ENCODE results near the gene HHEX.

Gene HHEX

DNA sequence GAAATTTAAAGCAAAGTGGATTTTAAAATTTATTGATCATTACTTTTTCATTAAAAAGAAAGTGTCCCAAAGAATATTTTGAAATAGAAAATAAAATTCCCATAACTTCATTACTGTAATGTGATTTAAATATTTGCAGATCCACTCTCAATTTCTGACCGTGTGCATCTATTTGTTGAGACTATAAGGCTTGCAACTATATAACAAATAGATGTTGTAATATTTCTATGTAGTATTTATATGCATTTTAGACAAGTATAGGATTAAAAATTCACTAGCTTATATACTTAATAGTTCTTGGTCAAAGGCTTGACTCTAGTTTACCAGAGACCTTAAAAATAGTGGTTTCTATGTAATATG, 3.8 kb downstream of the HHEX start:
- DNase-seq (ENCODE audit: low read depth) = no peak

DNA sequence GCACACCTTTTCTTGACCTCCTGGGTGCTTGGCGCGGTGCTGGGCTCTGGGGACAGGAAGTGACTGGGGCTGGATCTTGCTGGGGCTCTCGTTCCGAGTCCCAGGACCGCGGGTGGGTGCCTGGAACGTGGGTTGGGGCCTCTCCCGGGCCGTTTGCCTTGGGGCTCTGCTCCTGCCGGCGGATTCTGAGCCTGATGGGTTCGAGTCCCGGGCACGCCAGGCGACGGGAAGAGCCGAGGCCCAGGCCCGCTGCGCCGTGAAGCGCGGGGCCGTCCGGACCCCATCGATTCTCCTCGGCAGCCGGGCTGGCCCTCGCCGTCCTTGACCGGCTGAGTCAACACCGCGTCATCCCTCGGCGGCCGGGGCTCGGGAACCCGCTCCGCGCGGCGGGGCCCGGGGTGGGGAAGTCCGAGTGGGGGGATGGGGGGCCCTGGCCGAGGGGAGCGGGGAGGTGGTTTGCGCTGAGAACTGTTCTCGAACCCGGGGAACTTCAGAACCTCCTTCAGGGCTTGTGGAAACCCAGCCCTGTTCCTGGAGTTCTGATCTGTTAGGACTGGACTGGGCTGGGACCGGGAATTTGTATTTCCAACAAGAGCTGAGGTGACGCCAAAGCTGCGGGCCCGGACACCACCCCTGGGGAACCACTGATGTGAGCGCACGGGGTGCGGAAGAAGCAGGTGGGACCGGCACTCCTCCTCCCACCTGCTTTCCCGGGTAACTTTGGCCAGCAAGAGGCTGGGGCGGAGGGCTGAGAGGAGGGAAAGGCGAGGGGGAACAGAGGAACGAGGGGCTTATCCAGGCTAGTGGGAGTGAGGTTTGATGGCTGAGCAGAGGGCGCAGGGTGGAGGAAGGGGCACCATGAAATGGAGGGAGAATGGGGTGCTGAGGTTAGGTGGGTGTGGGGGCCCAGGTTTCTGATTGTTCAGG, 6.2 kb downstream of the HHEX start:
- no peak for DNase-seq (ENCODE audit: low read depth)

DNA sequence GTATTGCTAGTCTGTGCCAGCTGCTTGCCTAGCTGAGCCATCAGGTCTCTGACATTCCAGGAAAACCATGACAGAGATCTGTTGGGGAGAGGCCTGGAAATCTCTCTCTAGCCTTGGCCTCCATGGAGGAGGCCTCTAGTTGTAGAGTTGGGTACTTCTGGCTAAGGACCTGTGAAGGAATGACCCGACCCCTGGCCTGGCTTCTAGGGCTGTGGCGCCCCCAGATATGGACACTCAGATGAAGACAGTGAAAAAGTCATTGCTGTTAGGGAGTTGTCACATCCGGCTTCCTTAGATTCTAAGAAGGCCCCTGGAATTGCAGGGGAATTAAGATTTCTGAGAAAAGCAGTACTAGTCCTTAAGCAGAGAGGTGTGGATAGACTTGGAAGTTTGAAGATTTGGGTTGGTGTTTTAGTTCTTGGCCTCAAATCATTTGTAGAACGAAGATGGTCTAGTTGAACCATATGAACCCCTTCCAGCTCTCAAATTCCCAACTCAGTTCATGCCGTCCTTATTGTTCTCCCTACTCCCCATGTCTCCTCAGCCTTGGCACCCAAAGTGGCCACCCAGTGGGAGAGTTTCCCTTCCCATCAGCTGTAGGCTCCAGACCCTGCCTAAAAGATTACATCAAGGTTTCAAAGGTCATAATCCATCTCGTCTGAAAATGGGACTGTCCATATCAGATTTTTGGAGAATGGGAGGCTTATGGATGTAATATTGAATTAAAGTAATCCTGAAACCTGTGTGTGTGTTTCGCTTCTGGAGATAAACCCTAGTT, 7.0 kb downstream of the HHEX start:
- DNase-seq (ENCODE audit: low read depth) = no peak

DNA sequence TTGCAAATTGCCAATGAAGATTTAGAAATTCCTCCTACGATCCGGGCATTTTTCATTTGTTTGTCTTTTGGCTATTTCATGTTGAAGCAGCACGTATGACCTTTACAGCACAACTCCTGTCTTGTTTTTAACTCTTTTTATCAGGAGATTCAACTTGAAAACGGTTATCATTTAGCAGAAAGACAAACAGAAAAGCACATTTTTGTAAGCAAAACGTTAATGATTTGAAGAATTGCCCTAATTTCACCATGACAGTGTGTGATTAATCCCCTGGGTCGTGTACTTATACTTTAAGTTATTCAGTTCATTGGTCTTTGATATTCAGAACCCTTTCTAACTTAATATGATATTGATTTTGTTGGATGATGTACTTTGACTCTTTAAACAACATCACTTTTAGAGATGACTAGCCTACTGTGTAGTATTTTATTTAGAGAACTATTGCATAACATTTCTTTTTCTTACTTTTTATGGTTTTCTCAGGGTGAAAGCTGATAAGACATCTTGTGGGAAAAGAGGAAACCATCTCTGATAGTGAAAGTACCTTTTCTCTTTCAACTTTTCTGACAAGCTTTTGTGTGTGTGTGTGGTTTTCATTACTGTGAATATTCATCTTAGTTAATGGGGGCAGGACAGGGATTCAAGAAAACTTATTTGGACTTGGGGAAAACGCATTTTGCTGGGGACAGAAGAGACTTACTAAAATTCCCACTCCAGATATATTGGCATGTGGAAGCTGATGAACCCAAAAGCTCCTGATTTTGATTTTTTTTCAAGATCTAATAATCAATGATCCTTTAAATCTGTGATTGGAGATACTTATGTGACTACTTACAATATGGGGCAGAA, 8.1 kb downstream of the HHEX start:
- DNase-seq (ENCODE audit: low read depth) = no peak

DNA sequence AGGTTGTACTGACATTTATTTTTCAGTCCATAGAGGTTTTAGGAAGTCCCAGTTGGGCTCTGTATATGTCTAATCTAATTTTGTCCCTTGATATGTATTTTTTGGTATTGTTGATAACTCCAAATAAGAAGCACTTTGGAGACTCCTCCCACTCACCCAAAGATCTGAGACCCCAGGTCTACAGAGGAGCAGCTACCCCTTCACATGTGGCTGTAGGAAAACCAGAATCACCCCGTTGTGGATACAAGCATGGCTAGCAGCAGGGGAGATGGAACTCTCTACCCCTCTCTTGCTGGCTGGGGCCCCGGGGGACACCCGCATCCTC, 9.4 kb downstream of the HHEX start:
- no peak for DNase-seq (ENCODE audit: low read depth)

DNA sequence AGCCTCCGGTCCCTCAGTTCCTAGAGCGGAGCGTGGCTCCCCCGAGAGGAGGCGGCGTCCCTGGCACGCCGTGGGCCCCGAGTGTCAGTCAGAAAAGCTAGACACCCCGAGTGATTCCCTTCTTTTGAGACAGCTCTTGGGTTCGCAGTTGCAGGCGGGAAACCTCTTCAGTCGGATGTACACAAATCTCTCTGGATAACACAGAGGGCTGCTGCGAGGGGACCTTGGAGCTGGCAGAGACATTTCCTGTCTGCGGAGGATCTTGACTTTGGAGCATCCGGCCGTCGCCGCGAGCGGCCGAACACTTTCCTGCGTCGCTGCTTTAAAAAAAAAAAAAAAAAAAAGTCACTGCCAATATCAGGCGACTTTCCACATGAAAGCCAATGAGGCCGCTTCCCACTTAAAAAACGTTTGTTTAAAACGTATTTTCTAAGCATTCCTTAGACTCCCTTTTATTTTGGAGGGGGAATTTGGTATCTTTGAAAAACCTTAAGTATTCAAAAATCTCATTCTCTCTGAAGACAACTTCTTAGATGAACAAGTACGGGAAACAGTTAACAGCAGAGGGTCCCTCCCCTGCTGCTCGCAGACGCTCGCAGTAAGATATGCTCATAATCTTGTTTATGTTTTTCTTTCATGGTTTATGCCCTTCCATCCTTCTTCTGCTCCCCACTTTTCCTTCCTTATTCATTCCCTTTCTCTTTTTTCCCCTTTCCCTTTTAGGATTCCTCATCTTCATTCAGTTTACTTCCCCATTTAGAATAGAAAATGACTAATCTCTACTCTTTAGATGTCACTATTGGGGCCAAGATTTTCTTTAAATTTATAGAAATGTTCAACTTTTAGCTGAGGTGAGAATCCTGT, 10.0 kb downstream of the HHEX start:
- no peak for DNase-seq (ENCODE audit: low read depth)

DNA sequence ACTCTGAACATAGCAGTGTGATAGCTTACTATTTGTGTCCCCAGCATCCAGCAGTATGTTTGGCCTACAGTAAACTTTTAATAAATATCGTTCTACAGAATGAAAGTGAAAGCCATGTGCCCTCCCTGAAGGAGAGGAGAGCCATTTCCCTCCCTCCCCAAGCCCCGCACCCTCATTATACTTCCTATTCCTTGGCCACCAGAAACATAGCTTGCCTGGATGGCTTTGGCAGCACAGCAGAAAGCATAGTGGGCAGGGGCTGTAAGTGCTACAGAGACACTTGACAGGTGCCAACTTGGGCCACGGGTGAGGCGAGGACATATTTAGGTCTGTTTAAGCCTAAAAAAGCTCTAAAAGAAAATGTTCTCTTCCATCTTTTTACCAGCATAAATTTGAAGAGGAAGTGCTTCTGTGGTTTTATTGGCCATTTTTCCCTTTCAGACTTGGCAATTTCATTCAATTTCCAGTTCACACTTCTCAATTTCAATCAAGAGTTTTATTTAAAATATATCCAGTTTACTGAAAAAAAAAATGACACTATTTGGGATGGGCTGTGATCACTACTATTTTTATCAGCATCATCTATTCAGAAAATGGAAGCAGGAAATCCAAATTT, 12.7 kb downstream of the HHEX start:
- no peak for DNase-seq (ENCODE audit: low read depth)

DNA sequence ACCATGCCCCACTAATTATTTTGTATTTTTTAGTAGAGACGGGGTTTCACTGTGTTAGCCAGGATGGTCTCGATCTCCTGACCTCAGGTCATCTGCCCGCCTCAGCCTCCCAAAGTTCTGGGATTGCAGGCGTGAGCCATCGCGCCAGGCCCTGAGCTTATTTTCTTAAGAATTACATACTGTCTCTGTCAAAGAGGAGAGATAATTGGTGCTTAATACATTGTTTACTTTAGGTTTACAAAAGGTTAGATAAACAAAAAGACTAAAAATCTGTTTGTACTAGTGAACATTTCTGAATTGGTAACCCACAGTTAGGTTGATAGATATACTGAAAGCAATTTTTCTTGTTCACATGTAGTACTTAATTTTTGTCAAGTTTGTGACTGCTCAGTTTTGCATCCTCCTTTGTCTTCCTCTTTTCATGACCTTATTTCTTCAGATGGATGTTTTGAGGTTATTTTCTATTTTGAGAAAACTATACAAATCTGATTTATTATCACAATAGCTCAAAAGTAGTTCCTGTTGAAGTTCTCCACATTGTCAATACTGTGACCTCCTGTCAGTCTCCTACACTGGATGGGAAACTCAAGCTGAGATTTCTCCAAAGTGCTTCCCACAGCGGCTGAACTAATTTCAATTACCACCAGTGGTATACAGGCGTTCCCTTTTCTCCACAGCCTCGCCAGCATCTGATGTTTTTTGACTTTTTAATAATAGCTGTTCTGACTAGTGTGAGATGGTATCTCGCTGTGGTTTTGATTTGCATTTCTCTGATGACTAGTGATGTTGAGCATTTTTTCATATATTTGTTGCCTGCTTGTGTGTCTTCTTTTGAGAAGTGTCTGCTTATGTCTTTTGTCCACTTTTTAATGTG, 22.5 kb downstream of the HHEX start:
- DNase-seq (ENCODE audit: low read depth) = no peak

DNA sequence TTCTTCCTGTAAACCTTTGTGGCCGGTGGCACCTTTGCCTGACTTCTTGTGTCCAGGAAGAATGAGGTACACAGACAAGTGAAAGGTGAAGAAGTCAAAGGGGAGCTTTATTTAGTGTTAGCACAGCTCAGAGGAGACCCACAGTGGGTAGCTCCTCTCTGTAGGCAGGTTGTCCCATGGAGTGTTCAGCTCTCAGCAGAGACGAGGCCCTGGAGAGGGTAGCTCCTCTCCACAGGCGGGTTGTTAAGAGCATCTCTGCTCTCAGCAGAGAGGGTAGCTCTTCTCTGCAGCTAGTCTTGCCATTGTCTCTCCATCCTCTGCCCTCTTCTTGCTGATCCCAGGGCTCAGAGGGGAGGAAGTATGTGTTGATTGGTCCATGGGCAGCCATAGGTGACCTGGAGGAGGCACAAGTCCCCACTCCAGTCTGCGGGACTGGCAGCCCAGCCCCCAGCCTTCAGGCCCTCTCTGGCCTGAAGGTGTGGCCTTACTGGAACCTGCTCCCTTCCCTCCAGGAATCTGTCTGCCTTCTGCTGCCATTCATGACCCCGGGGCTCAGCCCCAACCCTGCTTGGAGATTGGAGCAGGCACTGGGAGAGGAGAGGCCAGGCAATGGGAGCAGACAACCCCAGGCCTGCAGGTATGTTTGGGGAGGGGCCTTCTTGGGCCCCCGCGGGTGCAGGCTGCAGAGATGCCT, 24.5 kb downstream of the HHEX start:
- DNase-seq (ENCODE audit: low read depth) = no peak

DNA sequence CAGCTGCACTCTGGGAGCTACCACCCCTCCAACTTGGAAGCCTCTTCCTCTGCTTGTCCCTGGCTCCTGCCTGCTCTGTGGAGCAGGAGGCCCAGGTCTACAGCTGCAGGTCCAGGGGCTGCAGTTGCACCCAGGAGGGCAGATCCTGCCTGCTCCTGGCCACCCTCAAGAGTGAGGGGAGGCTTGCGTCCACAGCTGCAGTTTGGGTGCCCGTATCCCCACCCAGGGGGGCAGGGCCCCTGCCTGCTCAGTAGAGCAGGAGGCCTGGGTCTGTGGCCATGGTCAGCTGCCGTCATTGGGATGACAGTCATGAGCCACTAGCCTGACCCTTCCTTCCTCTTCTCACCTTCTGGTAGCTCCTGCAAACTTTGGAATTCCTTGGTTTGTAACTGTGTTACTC, 25.1 kb downstream of the HHEX start:
- DNase-seq (ENCODE audit: low read depth) = no peak

DNA sequence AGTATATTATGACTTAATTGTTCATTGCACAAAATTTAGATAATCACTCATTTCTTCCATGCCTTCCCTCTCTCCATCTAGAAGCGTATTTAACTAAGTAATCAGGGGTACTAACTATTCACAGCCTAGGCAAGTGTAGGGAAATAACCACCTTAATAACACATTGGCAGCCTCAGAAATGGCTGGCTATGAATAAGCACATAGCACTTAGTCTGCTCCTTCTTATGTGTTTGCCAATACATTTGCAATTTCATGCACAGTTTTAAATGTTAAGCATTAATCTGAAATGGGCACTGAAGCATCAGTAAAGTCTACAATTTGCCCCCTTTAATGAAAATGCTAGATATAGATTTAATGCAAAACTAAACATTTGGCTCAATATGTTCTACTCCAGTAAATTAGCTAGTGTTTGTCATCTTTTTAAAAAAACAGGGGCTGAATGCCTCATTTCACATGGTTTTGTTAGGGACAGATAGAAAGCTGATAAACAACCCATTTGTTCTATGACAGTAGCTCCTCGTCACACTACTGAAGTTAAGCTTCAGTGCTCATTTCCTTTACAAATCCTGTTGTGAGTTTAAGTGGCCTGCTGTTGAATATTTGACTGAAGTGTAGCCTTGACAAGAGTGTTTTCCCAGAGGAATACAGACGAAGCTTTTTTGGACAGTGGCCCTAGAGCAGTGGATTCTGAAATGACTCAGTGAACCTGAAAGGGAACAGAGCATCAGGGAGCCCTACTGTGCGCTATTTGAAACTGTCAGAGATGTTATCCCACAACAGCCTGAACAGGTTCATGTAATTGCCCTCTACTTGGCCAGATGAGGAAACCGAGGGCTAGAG, 30.5 kb downstream of the HHEX start:
- DNase-seq (ENCODE audit: low read depth) = no peak

DNA sequence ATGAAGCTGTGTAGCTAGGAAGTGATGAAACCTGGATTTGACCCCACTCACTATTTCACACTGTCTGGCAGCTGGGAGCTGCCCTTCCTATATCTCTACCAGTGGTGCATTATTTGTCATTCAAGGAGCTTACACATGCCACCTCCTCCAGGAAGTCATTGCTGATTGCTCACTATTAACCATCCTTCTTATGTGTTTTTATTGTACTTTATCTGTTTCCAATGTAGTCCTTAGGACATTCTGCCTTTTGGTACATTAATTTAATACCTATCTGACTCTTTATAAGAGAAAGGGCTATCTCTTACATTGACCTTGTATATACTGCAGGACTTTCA, 31.0 kb downstream of the HHEX start:
- DNase-seq (ENCODE audit: low read depth) = no peak

DNA sequence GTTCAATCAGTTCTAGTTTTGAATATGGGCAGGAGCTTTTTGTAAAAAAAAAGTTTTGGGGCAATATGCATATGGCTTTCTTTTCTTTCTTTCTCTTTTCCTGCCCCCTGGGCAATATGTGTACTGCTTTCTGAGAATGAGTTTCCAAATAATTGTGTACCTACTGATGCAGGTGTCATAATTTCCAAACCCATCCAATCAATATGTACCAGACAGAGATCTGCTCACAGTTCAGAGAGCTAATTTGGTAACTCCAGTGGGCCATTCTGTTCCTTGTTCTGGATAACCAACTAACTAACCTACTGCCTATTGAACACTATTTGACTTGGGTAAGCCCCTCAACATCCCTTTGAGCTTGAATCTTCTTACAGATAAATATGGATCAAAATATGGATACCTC, 32.6 kb downstream of the HHEX start:
- DNase-seq (ENCODE audit: low read depth) = no peak

DNA sequence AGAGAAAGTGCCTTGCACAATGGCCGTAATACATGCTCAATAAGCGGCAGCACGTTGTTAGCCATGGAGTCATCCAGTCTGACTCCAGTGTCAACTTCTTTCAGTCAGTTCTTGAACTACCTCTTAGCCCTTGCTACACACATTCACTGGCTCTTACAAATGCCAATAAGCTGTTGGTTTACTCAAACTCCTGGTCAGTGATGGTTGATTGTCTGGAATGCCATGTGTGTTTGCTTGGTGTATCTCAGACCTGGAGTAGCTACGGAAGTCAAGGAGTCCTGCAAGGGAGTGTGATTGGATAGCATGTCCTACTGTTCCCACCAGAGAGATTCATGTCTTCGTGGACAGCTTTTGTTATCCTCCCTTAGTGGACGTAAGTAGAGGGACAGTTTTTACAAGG, 37.4 kb downstream of the HHEX start:
- DNase-seq (ENCODE audit: low read depth) = no peak

DNA sequence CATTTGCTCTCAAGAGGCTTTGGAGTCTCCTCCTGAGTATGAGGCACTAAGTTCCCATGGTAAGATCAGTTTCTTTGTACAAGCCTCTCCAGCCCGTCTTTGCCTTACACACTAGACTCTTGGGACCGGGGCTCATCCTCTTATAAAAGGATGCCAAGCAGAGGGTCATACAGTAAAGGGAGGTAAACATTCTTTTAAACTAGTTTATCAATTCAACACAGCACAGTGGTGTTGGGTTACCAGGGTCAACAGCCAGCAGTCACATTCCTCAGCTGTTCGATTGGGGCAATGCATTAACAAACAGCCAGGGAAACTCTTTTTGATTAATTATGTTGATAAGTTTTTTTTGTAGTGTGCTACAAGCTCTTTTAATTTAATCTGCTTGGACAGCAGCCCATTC, 37.8 kb downstream of the HHEX start:
- no peak for DNase-seq (ENCODE audit: low read depth)

DNA sequence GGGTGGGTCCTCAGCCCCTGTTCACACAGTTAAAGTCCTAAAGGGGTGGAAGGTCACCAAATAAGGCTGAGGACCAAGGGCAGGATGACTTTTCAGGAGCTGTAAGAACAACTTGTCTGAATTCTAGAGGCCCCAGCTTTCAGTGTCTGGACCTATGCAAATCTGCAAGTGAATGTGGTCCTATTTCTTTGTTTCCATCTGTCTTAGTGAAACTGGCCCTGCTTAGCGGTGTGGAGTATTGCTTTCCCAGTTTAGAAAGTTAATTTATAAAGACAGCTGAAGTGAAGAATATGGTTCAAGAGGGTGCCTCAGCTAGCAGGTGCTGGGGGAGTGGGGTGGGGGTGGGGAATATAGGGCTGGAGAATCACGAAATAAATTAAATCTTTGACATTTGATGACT, 40.1 kb downstream of the HHEX start:
- DNase-seq (ENCODE audit: low read depth) = no peak

DNA sequence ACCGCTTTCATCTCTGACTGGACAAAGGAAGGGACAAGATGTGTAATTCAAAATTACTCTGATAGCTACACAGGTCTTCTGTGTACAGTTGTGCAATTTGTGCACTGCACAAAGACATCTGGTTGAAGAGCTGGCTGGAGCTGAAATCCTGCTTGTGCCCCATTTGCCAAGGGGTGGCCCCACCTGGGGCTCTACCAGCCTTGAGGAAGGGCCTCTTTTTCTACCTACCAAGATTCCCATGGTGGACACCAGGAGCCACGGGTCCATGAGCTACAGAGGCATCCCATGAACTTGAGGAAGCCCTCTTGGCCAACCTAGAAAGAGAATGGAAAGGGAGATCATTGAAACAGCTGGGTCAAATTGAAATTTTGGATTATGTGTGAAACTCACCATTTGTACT, 43.2 kb downstream of the HHEX start:
- DNase-seq (ENCODE audit: low read depth) = no peak

DNA sequence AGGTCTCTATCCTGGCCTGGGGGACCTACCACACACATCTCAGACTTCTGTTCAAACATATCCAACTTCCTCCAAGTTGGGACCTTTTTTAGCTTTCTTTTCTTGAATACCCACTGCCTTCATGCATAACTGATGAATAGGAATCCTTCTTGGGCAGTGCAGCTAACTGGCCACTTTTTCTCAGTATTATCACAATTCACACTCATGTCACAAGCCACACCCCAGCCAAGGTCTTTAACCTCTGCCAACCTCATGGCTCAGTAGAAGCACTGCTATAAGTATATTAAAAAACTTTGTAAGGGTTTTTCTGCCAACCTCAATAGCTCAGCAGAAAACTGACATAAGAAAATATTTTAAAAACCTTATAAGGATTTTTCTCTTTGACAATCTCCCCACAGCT, 44.5 kb downstream of the HHEX start:
- no peak for DNase-seq (ENCODE audit: low read depth)

DNA sequence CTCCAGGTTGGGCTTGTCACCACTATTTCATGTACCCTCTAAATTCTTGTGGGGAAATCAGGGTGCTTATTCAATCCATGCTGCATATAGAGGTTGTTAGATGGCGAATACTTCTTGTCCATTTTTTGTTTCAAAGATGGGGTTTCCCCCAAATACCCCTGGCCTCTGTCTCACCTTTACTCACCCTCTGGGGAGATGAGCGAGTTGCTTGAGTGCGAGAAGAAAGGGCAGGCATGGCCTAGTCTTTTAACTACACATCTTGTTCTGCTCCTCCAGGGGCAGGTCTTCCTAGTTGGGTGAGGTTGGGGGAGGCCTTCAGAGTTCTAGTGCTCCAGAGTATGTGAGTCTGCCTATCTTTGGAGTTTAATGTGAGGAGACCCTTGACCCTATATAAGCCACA, 46.2 kb downstream of the HHEX start:
- no peak for DNase-seq (ENCODE audit: low read depth)

Data from stimulated activated CD8-positive, alpha-beta memory T cell treated with anti-CD3 and anti-CD28 coated beads, Interleukin-7, amount 100 ng/mL, for 24 hours (primary cell).